Astrocyte of the cerebellum (primary cell): ENCODE results near the gene CMIP.

Experiments
- DNase-seq: peaks from one replicate; pipeline ENCODE4 v3.0.0-alpha.2; 2011; ENCODE audit warnings: low read depth
- H3K4me3 ChIP-seq: 2 replicates; pipeline ENCODE4 v1.5.1; 2011; ENCODE audit warnings: mild to moderate bottlenecking, low read depth, low read length, moderate library complexity
- in situ Hi-C: cut with HindIII; loops from 2 replicates; pipeline ENCODE4 v1.10.0; 2017; ENCODE audit warnings: low sequenced_read_pairs
- TF ChIP-seq, protein P1 (sequence below): IDR thresholded peaks from 2 replicates; pipeline ENCODE4 v1.5.1; 2012; ENCODE audit warnings: low read length, low read depth, moderate library complexity, mild to moderate bottlenecking; ENCODE audit errors: missing control alignments

Gene CMIP

DNA sequence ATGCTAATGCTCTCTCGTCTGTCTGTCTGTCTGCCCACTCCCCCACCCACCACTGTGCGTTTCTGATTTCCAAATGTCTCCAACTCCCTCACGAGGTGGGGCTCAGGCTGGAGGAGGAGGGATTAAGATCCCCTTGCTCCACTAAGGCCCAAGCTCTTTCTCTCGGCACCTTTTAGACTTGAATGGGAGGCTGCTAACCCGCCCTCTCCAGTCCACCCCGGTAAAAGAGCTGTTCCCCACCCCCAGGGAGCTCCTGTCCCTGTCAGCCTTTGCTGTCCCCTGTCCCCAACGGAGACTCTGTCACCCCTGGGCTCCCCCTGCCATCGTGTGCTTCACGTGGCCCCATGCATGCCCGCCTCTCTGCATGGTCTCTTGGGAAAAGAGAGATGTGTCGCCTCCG, 266.0 kb downstream of the CMIP start:
- in situ Hi-C loops, result no loop called here
- TF ChIP-seq, protein P1, sequence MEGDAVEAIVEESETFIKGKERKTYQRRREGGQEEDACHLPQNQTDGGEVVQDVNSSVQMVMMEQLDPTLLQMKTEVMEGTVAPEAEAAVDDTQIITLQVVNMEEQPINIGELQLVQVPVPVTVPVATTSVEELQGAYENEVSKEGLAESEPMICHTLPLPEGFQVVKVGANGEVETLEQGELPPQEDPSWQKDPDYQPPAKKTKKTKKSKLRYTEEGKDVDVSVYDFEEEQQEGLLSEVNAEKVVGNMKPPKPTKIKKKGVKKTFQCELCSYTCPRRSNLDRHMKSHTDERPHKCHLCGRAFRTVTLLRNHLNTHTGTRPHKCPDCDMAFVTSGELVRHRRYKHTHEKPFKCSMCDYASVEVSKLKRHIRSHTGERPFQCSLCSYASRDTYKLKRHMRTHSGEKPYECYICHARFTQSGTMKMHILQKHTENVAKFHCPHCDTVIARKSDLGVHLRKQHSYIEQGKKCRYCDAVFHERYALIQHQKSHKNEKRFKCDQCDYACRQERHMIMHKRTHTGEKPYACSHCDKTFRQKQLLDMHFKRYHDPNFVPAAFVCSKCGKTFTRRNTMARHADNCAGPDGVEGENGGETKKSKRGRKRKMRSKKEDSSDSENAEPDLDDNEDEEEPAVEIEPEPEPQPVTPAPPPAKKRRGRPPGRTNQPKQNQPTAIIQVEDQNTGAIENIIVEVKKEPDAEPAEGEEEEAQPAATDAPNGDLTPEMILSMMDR, result no peak
- H3K4me3 ChIP-seq, result no peak overlapping the region
- DNase-seq, result no peak

- H3K4me3 ChIP-seq, result no peak overlapping the region
- DNase-seq, result peak; percentile 93
- in situ Hi-C loops, result no loop called here
- TF ChIP-seq, protein P1, result peak; percentile 9
Measured at GRCh38 chr16:81711657-81712319, 267.2 kb downstream of the CMIP start.

GRCh38 chr16:81712681-81713080, 268.1 kb downstream of the CMIP start:
- no peak overlapping the region for H3K4me3 ChIP-seq
- TF ChIP-seq, protein P1, result no peak
- DNase-seq, result no peak
- in situ Hi-C loops, result no loop called here

- TF ChIP-seq, protein P1, result no peak
- no peak overlapping the region for H3K4me3 ChIP-seq
- DNase-seq, result no peak
- in situ Hi-C loops, result no loop called here
Measured at GRCh38 chr16:81713295-81713772, 268.7 kb downstream of the CMIP start.

DNA sequence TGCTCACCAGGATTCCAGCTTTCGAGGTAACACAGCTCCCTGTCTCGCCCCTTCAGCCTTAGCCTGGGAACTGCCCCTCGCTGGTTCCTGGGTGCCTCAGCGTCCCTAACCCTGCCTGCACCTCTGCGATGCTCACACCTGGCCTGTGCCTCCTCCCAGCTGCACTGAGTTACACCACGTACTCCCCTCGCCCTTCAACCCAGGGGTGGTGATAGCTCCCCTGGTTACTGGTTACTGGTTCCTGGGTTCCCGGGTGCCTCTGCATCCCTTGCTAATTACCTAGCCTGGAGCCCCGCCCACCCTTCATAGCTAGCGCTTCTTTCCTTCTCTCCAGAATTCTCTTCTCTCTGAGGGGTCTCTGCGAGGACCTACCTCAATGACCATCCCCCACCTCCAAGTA, 269.2 kb downstream of the CMIP start:
- TF ChIP-seq, protein P1, result no peak
- DNase-seq, result no peak
- in situ Hi-C loops, result no loop called here

GRCh38 chr16:81714583-81714982, 270.0 kb downstream of the CMIP start:
- in situ Hi-C loops, result no loop called here
- TF ChIP-seq, protein P1, result no peak
- DNase-seq, result no peak
- no peak overlapping the region for H3K4me3 ChIP-seq

More for the DNA sequence above, 269.2 kb downstream of the CMIP start:
- no peak overlapping the region for H3K4me3 ChIP-seq
